Myocyte (in vitro differentiated cells): Measurements from ENCODE around the gene SENP3. TPM values are rescaled to one million over a fixed set of nuclear protein-coding genes. Genes with fewer than 3 reads are reported as not detected.
A peak's percentile ranks its signal among the peaks of the same experiment; 100 is the strongest.
"Not testable (repeated sequence)": the region's sequence is repeated elsewhere in the genome, so short reads cannot be mapped to it uniquely, and the experiment has no call there.

Experiments
- DNase-seq: peaks from one replicate; pipeline ENCODE4 v3.0.0-alpha.2; 2012; ENCODE audit warnings: low read depth
- total RNA-seq: library from RNA; depleted of rRNA; stranded (reverse); fragments of >200 nt; gene quantifications from 2 replicates; pipeline ENCODE4 v1.2.3, GENCODE V29; 2014

Gene SENP3
- total RNA-seq, 1 donor from 2014 or later = 93.6 TPM

DNA sequence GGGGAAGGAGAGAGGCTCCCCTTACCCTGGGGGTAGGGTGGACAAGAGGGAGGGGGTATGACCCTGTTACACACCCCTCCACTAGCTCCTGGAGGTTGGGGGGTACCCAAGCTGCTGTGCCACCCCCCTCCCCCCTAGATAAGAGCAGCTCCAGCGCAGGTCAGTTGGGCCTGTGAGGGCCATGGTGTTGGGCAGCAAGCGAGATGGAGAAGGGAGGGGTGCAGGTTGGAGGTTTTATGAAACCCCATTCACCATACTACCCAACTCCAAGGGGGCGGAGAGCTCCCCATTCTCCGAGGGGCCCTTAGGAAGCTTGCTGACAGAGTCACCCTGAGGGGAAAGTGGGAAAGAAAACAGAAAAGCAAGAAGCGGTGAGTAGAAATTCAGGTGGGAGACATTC, 29.9 kb downstream of the SENP3 start:
- DNase-seq = no peak

DNA sequence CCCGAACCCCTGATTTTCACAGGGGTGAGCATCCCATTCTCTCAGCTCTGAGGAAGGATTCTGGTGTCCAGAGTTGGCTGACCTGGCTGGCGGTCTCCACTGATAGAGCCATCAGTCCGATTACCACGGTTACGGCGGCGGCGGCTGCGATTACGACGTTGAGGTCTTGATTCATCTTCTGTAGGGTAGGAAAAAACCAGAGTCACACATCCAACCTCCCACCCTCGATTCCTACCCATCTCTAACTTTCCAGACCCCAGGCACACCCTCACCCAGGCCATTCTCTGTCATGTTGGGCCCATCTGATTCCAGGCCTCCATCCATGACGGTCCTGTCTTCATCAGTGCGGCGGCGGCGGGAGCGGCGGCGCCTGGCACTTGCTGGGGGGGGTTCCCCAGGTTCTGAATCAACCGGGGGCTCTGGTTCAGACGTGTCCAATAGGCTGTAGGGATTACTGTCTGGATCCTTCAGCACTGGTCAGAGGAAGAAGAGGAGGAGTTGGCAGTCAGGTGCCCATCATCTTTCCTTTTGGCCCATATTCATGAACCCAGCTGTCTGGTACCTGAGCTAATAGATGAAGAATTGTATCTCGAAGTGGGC, 30.8 kb downstream of the SENP3 start:
- no peak for DNase-seq

DNA sequence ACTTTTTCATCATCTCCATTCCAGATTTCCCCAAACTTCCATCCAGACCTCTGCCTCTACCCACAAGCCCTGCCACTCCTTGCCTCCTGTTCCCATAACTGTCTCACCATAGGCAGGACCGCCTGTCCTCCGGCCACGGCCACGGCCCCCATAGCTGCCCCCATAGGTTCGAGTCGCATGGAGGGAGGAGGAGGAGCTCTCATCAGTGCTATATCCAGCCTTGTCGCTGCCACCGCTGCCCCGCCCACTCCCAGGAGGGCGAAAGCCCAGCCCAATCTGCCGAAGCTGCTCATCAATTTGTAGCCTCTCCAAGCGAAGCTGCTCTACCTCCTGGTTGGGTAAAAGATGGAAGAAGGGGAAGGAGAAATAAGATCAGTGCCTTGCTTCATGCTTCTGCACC, 31.6 kb downstream of the SENP3 start:
- no peak for DNase-seq

DNA sequence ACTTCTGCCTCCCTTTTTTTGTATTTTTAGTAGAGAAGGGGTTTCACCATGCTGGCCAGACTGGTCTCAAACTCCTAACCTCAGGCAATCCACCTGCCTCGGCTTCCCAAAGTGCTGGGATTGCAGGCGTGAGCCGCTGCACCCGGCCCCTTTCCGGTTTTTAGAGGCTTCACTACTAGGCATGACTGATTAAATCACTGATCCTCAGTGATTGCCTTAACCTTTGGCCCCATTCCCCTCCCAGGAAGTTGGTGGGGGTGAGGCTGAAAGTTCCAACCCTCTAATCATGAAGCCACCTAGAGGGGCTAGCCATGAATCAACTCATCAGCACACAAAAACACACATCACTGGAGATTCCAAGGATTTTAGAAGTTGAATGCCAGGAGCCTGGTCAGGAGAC, 35.8 kb downstream of the SENP3 start:
- DNase-seq = not testable (repeated sequence)

DNA sequence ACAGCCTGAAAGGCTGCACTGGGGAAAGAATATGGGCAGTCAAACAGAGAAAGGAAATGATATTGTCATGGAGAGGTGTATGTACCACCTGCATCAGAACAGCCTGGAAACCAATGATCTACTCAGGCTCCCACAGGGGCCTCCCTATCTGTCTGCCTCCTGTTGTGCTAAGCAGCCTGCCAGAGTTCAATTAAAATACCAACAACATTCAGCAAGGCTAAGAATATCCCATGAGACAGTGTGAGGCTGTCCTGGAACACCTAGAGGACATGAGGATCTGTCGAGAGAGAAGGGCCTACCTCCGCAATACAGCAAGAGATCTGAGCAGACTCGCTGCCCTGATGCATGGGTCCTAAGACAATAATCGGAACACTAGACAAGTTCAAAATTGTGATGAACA, 44.6 kb downstream of the SENP3 start:
- DNase-seq = peak; percentile 51

DNA sequence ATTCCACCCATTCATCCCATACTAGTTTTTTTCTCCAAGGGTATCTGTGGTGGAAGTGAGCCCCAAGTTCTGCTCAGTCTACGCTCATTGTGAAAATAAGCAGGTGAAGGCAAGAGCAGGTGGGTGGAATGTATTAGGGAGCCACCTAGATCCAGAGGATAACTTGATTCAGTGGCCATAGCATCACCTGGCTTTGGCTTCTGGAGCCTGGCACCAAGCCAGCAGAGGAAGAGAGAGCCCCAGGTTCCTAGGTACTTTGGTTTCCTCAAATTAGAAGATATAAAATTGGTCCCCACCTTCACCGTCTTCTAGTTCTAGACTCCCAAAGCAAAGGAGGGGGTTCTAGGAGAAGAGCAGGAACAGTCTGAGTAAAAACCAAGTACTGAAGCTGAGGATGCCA, 48.9 kb downstream of the SENP3 start:
- DNase-seq = no peak

DNA sequence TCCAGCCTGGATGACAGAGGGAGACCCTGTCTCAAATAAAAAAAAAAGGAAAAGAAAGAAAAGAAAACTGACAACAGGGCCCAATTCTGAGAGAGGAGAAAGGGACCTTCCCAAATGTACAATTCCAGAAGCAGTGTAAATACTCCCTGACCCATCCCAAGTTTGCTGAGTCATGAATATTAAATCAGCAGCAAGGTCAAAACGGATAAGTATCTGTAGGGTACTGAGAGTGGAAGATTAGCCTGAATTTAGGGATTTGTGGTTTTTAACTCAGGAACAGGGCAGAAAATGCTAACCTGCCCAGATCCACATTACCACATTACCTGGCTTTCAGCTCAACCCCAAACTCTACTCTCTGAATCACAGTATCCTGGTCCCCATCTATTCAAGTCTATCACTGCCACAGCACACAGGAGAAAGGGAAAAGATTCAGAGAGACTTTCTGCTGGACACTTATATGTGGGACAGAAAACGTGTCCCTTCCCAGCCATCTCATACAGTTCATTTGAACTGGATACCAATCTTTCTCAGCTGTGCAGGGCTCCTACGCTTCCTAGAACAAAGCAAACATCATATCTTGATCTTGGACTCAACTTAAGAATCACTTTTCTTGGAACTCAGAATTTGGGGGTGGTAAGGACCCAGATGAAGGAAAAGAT, 50.0 kb downstream of the SENP3 start:
- no peak for DNase-seq

DNA sequence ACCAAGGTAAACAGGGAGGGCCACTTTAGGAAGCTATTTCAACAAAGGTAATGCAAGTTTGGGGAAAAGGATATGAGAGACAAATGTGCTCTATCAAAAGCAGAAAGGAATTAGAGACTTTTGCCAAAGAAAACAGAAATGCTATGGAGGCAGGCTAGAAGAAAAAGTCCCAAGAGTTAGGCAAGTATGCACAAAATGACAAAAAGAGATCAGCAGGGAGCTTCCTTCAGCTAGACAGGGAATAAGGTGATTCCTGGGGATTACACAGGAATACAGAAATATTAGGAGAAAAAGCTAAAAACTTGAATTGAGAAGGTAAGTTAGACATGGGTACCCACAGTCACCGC, 50.5 kb downstream of the SENP3 start:
- DNase-seq = no peak

DNA sequence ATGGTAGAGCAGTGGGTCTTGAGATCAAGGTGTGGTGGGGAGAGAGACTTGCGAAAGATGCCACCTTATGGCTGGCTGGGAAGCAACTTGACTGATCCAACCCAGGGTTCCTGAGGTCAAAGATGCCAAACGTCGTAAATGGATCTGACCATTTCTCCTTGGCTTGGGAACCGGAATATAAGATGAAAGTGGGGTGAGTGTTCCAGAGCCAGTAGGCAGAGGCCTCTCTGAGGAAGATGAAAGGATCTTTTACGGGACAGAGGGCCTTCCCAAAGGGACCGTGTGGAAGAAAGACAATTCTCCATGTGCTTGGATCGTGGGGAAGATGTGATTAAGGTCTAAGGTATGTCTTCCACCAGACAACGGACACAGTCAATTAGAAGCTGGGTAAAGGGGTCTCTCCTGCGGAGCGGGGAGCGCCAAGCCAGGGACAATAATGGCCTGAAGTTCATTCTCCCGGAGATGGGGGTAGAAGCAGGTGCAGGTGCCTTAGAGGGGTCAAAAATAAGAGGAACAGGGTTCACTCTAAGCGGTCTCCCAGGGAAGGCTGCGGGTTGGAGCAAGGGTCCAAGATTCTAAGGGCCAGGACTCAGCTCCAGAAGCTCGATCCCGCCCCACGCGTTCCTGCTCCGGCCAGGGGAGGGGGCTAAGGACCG, 52.2 kb downstream of the SENP3 start:
- DNase-seq = peak; percentile 31

DNA sequence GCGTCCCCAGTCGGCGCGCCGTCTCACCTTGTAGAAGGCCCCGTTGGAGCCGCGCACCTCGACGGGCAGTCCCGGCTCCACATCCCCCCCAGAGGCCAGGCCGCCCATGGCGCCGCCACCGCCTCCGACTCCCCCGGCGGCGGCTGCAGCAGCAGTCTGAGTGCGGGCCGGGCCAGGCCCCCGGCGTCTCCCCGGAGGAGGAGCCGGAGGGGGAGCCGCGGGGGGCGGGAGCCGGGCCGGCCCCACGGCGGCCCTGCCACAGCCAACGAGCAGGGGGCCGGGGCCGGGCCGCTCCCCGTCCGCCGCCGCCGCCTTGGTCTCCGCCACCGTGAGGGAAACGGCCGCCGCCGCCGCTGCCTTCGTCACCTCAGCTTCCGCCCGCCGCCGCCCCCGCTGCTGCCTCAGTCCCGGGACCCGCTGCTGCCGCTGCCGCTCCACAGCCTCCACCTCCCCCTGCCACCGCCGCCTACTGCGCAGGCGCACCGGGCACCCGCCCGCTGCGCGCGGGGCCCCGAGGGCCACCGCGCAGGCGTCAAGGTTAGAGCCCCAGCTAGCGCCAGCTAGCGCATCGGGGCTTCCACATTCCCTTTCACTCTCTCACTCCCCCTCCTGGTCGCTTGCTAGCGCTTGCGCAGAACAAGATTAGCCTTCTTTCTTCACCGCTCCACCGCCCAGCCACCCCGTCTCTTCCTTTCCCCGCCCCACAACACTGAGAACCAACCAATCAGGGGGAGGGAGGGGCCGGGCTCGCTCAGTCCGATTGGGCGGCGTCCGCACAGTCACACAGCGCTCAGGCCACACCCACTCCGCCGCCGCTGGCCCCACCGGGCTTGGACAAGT, 52.9 kb downstream of the SENP3 start, which contains the start of gene FXR2:
FXR2 (minus strand) TSS at position 473 of the 840 bp plus-strand sequence; CDS start at position 108, 365 bp downstream.
- DNase-seq = peak; percentile 100

DNA sequence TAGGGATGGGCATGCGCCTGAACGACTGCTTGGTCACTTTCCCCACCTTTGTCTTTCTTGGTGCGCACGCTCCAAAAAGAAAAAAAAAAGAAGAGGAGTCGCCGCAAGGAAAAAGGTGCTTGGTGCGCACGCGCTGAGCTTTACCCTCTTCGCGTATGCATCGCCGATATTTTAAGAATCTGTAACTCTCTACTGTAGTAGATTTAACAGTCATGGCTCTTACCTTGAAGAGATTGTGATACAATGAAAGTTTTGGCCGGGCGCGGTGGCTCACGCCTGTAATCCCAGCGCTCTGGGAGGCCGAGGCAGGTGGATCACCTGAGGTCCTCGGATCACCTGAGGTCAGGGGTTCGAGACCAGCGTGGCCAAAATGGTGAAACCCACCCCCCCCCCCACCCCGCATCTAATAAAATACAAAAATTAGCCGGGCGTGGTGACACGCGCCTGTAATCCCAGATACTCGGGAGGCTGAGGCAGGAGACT, 53.6 kb downstream of the SENP3 start:
- no peak for DNase-seq

DNA sequence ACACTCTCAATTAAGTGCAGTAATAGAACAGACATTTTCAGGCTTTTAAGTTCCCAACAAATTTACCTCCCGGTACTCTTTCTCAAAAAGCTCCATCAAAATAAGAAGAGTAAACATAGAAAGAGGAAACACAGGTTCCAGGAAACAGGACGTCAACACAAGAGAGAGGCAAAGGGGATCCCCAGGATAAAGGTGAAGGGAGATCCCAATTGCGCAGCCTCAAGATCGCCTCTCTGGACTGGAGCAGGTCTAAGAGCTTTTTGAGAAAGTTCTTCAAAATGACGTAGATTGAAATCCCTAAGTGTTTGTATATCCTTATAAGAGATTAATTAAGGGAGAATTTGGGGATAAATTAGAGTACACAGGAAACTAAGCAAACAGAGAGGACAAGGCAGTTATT, 56.9 kb downstream of the SENP3 start:
- no peak for DNase-seq

DNA sequence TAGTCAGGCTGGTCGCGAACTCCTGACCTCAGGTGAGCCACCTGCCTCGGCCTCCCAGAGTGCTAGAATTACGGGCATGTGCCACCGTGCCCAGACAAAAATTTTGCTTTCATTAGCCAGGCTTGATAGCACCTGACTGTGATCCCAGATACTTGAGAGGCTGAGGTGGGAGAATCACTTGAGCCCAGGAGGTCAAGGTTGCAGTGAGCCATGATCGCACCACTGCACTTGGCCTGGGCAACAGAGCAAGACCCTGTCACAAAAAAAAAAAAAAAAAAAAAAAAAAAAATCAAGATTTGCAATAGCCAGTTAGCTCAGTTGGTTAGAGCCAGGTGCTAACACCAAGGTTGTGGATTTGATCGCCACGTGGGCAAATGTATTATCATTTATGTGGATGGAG, 59.1 kb downstream of the SENP3 start:
- no peak for DNase-seq

Other genes with a start within 250 kb of the SENP3 start
- gene GPS2, start 246.6 kb upstream of the SENP3 start, total RNA-seq = 92.2 and 95.8 TPM in 2 replicates
- 19.5 and 22.3 TPM in 2 replicates for gene NEURL4, start 232.6 kb upstream of the SENP3 start, total RNA-seq
- gene ACAP1, start 225.4 kb upstream of the SENP3 start, total RNA-seq = not detected in 2 replicates
- gene KCTD11, start 209.8 kb upstream of the SENP3 start, total RNA-seq = 10.0 and 10.1 TPM in 2 replicates
- not detected in 2 replicates for gene TMEM95, start 206.8 kb upstream of the SENP3 start, total RNA-seq
- not detected in 2 replicates for gene TNK1, start 180.8 kb upstream of the SENP3 start, total RNA-seq
- 15.1 and 22.3 TPM in 2 replicates for gene PLSCR3, start 167.4 kb upstream of the SENP3 start, total RNA-seq
- 69.6 and 76.5 TPM in 2 replicates for gene TMEM256, start 157.8 kb upstream of the SENP3 start, total RNA-seq
- 5.7 and 7.2 TPM in 2 replicates for gene NLGN2, start 154.1 kb upstream of the SENP3 start, total RNA-seq
- not detected in 2 replicates for gene SPEM1, start 141.6 kb upstream of the SENP3 start, total RNA-seq
- gene SPEM2, start 136.3 kb upstream of the SENP3 start, total RNA-seq = not detected in 2 replicates
- gene SPEM3, start 133.1 kb upstream of the SENP3 start, total RNA-seq = not detected in 2 replicates
- 0.13 and 0.21 TPM in 2 replicates for gene TMEM102, start 126.5 kb upstream of the SENP3 start, total RNA-seq
- 41.7 and 89.9 TPM in 2 replicates for gene FGF11, start 122.4 kb upstream of the SENP3 start, total RNA-seq
- gene CHRNB1, start 116.9 kb upstream of the SENP3 start, total RNA-seq = 213 and 222 TPM in 2 replicates
- gene ZBTB4, start 82.3 kb upstream of the SENP3 start, total RNA-seq = 32.8 and 38.0 TPM in 2 replicates
- not detected in 2 replicates for gene SLC35G6, start 80.5 kb upstream of the SENP3 start, total RNA-seq
- gene POLR2A, start 77.6 kb upstream of the SENP3 start, total RNA-seq = 41.2 and 47.1 TPM in 2 replicates
- gene TNFSF12, start 12.9 kb upstream of the SENP3 start, total RNA-seq = 7.4 and 8.6 TPM in 2 replicates
- gene TNFSF13, start 3.2 kb upstream of the SENP3 start, total RNA-seq = 0.11 TPM in 1 of 2 replicates, not detected in the other
- 7.6 and 9.1 TPM in 2 replicates for gene CD68, start 17.7 kb downstream of the SENP3 start, total RNA-seq
- 185 and 199 TPM in 2 replicates for gene MPDU1, start 21.9 kb downstream of the SENP3 start, total RNA-seq
- 4.0 and 10.9 TPM in 2 replicates for gene SOX15, start 28.2 kb downstream of the SENP3 start, total RNA-seq
- gene FXR2, start 53.0 kb downstream of the SENP3 start, total RNA-seq = 85.2 and 85.6 TPM in 2 replicates
- 69.2 and 73.1 TPM in 2 replicates for gene SAT2, start 65.9 kb downstream of the SENP3 start, total RNA-seq
- gene SHBG, start 68.2 kb downstream of the SENP3 start, total RNA-seq = 0.43 and 1.4 TPM in 2 replicates
- not detected in 2 replicates for gene ATP1B2, start 89.0 kb downstream of the SENP3 start, total RNA-seq
- 22.0 and 27.6 TPM in 2 replicates for gene TP53, start 125.6 kb downstream of the SENP3 start, total RNA-seq
- 4.4 and 4.5 TPM in 2 replicates for gene WRAP53, start 126.6 kb downstream of the SENP3 start, total RNA-seq
- 0.78 and 1.5 TPM in 2 replicates for gene EFNB3, start 143.3 kb downstream of the SENP3 start, total RNA-seq
- gene DNAH2, start 155.8 kb downstream of the SENP3 start, total RNA-seq = 0.11 TPM in 1 of 2 replicates, not detected in the other